Fibroblast of mammary gland (primary cell): ENCODE measurements around the gene LRFN4.

Source experiments
- DNase-seq: peaks from one replicate; pipeline ENCODE4 v3.0.0-alpha.2; 2010; ENCODE audit warnings: low read depth
- H3K4me3 ChIP-seq: 2 replicates; pipeline ENCODE4 v1.5.1; 2011; ENCODE audit warnings: low read depth, mild to moderate bottlenecking, low read length, moderate library complexity; ENCODE audit not compliant: control insufficient read depth
- TF ChIP-seq, protein P1 (sequence below): conservative IDR thresholded peaks from 2 replicates; pipeline ENCODE4 v1.5.1; 2011; ENCODE audit warnings: low read depth, low read length, inconsistent platforms; ENCODE audit not compliant: control insufficient read depth, insufficient read depth

Gene LRFN4

DNA sequence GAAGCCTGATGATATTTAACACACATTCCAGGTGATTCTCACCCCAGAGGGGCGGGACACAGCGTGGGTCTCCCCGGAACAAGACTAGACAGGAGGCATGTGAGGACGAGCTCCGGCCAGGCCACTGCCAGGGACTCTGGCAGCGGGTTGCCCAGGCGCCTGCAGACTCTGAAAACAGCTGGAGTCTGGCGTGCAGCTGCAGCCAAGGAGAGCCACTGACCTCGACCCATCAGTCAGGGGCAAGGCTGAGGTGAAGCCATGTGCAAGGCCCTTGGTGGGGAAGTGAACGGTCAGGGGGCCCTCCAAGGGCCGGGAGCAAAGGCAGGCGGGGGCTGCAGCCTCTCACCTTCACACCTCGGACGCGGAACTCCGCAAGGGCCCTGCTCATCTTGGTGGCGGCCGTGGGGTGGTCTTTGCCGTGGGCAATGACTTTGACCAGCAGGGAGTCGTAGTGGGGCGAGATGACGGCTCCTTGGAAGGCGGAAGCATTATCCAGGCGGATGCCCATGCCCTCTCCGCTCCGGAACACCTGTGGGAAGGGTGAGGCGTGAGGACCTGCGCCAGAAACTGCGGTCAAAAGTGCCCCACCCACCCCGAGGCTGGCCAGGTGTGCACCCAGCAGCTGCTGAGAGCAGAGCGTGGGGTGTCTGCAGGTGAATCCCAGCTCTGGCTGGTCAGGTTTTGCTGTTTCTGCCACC is 6.7 kb downstream of the LRFN4 start:
- no peak for DNase-seq
- TF ChIP-seq, protein P1, sequence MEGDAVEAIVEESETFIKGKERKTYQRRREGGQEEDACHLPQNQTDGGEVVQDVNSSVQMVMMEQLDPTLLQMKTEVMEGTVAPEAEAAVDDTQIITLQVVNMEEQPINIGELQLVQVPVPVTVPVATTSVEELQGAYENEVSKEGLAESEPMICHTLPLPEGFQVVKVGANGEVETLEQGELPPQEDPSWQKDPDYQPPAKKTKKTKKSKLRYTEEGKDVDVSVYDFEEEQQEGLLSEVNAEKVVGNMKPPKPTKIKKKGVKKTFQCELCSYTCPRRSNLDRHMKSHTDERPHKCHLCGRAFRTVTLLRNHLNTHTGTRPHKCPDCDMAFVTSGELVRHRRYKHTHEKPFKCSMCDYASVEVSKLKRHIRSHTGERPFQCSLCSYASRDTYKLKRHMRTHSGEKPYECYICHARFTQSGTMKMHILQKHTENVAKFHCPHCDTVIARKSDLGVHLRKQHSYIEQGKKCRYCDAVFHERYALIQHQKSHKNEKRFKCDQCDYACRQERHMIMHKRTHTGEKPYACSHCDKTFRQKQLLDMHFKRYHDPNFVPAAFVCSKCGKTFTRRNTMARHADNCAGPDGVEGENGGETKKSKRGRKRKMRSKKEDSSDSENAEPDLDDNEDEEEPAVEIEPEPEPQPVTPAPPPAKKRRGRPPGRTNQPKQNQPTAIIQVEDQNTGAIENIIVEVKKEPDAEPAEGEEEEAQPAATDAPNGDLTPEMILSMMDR: no peak
- no peak overlapping the region for H3K4me3 ChIP-seq

DNA sequence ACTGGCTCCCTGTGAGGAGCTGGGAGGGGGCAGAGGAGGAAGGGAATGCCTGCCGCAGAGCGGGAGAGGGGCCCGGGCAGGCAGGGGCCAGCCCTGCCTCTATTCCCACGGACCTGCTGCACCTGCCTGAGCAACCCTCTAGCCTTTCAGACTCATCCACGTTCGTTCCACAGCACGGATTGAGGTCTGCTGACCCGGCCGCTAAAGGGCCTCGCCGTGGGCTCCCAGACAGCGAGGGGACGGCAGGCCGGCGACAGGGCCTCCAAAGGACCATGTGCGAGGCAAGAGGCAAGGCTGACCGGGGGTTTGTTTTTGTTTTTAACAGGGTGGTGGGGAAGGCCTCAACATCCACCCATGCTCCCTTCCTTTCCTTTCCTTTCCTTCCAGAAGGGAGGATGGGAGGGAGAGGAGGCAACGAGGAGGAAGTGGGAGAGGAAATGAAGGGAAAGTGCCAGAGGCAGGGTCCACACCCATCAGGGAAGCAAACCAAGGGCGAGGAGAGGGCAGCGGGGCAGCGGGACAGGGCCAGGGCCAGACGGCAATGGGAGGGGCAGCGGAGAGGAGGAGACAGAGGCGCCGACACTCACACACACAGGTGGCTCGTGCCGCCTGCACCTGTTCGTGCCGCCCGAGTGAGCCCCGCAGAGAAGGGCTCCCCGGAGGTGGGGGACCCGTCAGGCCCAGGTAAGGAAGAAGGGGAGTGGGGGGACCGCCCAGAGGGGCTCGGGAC is 7.5 kb downstream of the LRFN4 start:
- no peak overlapping the region for H3K4me3 ChIP-seq
- no peak for DNase-seq
- TF ChIP-seq, protein P1: no peak

DNA sequence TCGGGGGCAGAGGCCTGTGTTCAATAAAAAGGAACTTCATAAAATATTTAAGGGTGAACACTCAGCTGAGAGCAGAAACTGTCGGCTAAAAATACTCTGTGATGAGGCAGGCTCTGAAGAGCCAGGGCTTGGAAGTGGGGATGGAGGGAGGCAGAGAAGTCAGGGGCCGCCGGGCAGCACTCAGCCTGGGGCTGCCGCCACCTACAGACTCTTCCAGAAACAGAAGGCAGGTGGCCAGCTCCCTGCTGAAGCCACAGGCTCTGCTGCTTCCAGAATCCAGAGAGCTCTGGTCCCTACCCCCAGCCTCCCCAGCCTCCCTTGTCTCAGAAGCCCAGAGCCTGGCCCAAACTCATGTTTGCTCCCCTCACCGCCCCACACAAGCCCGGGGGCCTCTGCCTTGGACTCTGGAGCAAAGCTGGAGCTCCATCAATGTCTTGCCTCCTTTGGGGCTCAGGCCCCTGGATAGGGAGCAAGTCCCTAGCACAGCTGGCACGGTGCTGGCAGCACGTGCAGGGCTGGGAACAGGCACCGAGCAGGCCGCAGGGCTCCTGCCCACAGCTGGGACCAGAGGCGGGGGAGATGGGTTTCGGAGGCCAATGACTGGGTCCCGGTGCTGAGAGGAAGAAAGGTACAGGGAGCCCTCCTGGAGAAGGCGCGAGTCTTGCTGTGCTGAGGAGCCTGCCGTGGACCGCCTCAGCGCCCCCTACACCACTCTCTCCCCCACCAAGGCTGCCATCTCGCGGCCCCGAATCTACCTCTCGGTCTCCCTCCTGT is 8.2 kb downstream of the LRFN4 start:
- H3K4me3 ChIP-seq: no peak overlapping the region
- DNase-seq: no peak
- TF ChIP-seq, protein P1: no peak

DNA sequence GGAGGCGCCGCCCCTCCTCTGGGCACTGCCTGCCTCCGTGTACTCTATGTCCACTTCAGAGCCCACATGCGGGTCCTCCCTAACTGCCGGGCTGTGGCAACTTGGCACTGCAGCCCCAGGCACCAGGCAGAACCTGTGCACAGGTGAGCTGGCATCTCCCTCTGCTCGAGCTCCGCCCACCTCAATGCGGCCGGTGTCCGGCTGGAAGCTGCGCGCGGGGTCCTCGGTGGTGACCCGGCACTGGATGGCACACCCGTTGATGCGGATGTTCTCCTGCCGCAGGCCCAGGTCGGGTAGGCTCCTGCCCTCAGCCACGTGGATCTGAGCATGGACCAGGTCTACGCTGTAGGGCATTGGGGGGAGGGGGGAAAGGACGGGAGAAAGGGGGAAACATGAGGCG is 9.1 kb downstream of the LRFN4 start:
- H3K4me3 ChIP-seq: no peak overlapping the region

DNA sequence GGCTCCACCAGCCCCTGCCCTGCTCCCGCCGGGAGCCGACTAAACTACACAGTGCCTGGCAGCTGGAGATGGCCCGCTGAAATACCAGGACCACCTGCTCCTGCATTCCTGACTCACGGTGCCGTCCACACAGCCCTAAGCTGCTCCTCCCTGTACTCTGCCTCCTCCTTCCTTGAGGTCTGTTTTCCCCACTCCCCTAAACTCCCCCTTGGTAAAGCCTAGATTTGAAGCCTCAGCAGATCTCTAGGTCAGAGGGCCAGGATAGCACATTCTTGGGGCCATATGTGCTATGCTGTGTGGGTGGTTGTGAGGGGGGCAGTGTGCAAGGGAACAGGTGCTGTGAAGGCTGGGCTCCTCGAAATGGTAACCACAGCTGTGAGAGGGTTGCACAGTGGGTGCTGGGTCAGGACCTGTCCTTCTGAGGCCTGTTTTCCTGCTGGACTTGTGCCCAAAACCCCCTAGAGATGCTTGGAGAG is 9.7 kb downstream of the LRFN4 start:
- no peak for DNase-seq
- TF ChIP-seq, protein P1: no peak
- no peak overlapping the region for H3K4me3 ChIP-seq

More for the DNA sequence above, 9.1 kb downstream of the LRFN4 start:
- DNase-seq: no peak
- TF ChIP-seq, protein P1: no peak

DNA sequence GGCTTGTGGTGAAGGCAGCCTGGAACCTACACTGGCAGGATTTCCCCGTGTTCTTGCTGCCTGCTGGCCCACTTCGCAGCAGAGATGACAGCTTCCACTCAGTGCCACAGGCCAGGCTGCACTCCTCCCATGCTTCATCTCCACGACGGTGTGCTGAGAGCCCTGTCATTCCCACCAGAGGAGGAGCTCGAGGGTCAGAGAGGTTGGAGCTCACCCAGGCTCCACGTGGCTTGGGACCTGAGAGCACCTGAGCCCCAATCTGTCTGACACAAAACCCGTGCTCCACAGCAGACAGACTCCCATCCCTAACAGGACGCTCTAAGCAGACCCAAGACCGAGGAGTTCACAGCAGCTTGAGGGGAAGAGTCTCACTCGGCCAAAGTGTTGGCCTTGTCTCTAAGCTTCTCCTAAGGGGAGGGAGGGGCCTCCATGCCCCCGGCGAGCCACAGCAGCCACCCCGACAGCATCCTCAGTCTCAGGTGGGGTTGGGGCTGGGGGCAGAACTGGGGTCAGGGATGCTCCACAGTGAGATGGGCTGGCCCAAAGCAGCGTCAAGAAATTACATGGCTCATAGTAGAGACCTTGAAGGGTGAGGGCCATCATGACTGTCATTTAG is 10.7 kb downstream of the LRFN4 start:
- DNase-seq: no peak
- no peak overlapping the region for H3K4me3 ChIP-seq
- TF ChIP-seq, protein P1: no peak
